HCT116 (cell line): ENCODE data around the gene XYLT1. TPM values are rescaled to one million over a fixed set of nuclear protein-coding genes. Genes with fewer than 3 reads are reported as not detected.

ENCODE experiments used
- ATAC-seq: fragments of 200-7000 bp; cut with Tn5 transposase; 2 replicates; pipeline ENCODE4 v1.9.1; 2020; ENCODE audit warnings: mild to moderate bottlenecking, moderate library complexity
- BruUV-seq: library from RNA; stranded (reverse); fragments of 400-500 nt; replicated peaks from 2 replicates; lab custom pipeline; 2021; lab: Mats Ljungman, UMichigan
- CTCF ChIA-PET: fragments of 300-600 bp; sonication (Branson Sonifier 250); formaldehyde crosslinking; loops from one replicate; lab custom pipeline; 2021; ENCODE audit warnings: antibody characterized with exemption; lab: Charles Lee
- POLR2A ChIA-PET: fragments of 300-600, 350-600 bp; sonication (Branson Sonifier 250); formaldehyde crosslinking; loops from one replicate; lab custom pipeline; 2021; ENCODE audit warnings: antibody characterized with exemption; lab: Charles Lee
- RAD21 ChIA-PET, 2 experiments: fragments of 300-600 bp; sonication (Branson Sonifier 250); formaldehyde crosslinking; loops; one replicate each; lab custom pipeline; 2023; ENCODE audit warnings: low total read pairs in 2 of 2; ENCODE audit not compliant: uncharacterized antibody in 2 of 2, unreplicated experiment in 2 of 2, low non-redundant PET in 1 of 2; lab: Charles Lee
- DNase-seq: peaks from one replicate; pipeline ENCODE4 v3.0.0-alpha.2; 2010; ENCODE audit warnings: low read depth, low spot score
- H2AFZ ChIP-seq: fragments of 200-600 bp; shearing (Covaris generic), sonication (generic); 2 replicates; pipeline ENCODE4 v1.6.1; 2017; ENCODE audit warnings: low read depth, mixed run types, mixed read lengths, antibody characterized with exemption, low read length; ENCODE audit not compliant: poor library complexity, severe bottlenecking
- H3K27ac ChIP-seq: 2 replicates; pipeline ENCODE4 v1.5.1; 2012; ENCODE audit warnings: low read depth, low read length
- H3K27me3 ChIP-seq: fragments of 200-600 bp; sonication (generic); 2 replicates; pipeline ENCODE4 v1.6.1; 2016; ENCODE audit warnings: mixed run types, low read length, mixed read lengths; ENCODE audit not compliant: insufficient read depth
- H3K36me3 ChIP-seq, 2 experiments: fragments of 200-500 bp in 1 of 2; fragments of 200-600 bp in 1 of 2; sonication (Bioruptor generic) in 1 of 2; sonication (generic) in 1 of 2; 2 replicates each; pipeline versions ENCODE4 v1.5.1 to v1.6.1; 2014 to 2016; ENCODE audit warnings: low read length in 2 of 2, inconsistent platforms in 1 of 2, mixed read lengths in 1 of 2, mixed run types in 1 of 2; ENCODE audit not compliant: insufficient read depth in 2 of 2, control insufficient read depth in 1 of 2
- H3K4me1 ChIP-seq, 2 experiments: fragments of 200-600 bp in 1 of 2; sonication (generic) in 1 of 2; 2 replicates each; pipeline versions ENCODE4 v1.5.1 to v1.6.1; 2012 to 2017; ENCODE audit warnings: low read length in 2 of 2, inconsistent platforms in 1 of 2, mild to moderate bottlenecking in 1 of 2, mixed read lengths in 1 of 2, mixed run types in 1 of 2, moderate library complexity in 1 of 2; ENCODE audit not compliant: insufficient read depth in 2 of 2, control insufficient read depth in 1 of 2
- H3K4me2 ChIP-seq: fragments of 200-600 bp; sonication (generic); 2 replicates; pipeline ENCODE4 v1.6.1; 2017; ENCODE audit warnings: mixed run types, low read length, mixed read lengths
- H3K4me3 ChIP-seq, 2 experiments: fragments of 200-600 bp in 1 of 2; sonication (generic) in 1 of 2; replicated peaks in 1 of 2; 2 replicates each; pipeline ENCODE4 v1.5.1; 2011 to 2016; ENCODE audit warnings: low read length in 2 of 2, control low read depth in 1 of 2, low read depth in 1 of 2, mild to moderate bottlenecking in 1 of 2, mixed read lengths in 1 of 2, mixed run types in 1 of 2
- H3K79me2 ChIP-seq: fragments of 200-600 bp; sonication (generic); 2 replicates; pipeline ENCODE4 v1.6.1; 2017; ENCODE audit warnings: mild to moderate bottlenecking, mixed run types, low read length, moderate library complexity, mixed read lengths; ENCODE audit not compliant: insufficient read depth
- H3K9ac ChIP-seq: fragments of 200-600 bp; sonication (generic); 2 replicates; pipeline ENCODE4 v1.6.1; 2016; ENCODE audit warnings: low read length, mixed read lengths
- H3K9me2 ChIP-seq: fragments of 200-600 bp; sonication (generic), shearing (Covaris generic); 2 replicates; pipeline ENCODE4 v1.6.1; 2017; ENCODE audit warnings: mixed run types, mild to moderate bottlenecking, moderate library complexity; ENCODE audit not compliant: insufficient read depth
- H3K9me3 ChIP-seq, 2 experiments: fragments of 200-500 bp in 1 of 2; fragments of 200-600 bp in 1 of 2; sonication (Bioruptor generic) in 1 of 2; sonication (generic) in 1 of 2; 2 replicates each; pipeline ENCODE4 v1.6.1; 2014 to 2017; ENCODE audit warnings: low read length in 2 of 2, mixed read lengths in 2 of 2, inconsistent platforms in 1 of 2, low read depth in 1 of 2, mild to moderate bottlenecking in 1 of 2, mixed run types in 1 of 2, moderate library complexity in 1 of 2; ENCODE audit not compliant: control insufficient read depth in 1 of 2, insufficient read depth in 1 of 2
- H4K20me1 ChIP-seq: fragments of 200-600 bp; sonication (generic), shearing (Covaris generic); 2 replicates; pipeline ENCODE4 v1.6.1; 2017; ENCODE audit warnings: mixed run types, mild to moderate bottlenecking, moderate library complexity; ENCODE audit not compliant: insufficient read depth
- ATF3 ChIP-seq: IDR thresholded peaks from 2 replicates; pipeline ENCODE4 v1.6.1; 2012
- CBX3 ChIP-seq: IDR thresholded peaks from 2 replicates; pipeline ENCODE4 v1.6.1; 2012; ENCODE audit warnings: low read depth
- CEBPB ChIP-seq: IDR thresholded peaks from 2 replicates; pipeline ENCODE4 v1.6.1; 2012; ENCODE audit warnings: low read depth
- ELF1 ChIP-seq: IDR thresholded peaks from 2 replicates; pipeline ENCODE4 v1.6.1; 2012; ENCODE audit warnings: low read depth, borderline replicate concordance
- EZH2 ChIP-seq: fragments of 200-600 bp; sonication (generic); IDR thresholded peaks from 2 replicates; pipeline ENCODE4 v1.6.1; 2017; ENCODE audit warnings: antibody characterized with exemption, mixed run types
- RAD21 ChIP-seq: IDR thresholded peaks from 2 replicates; pipeline ENCODE4 v1.6.1; 2012; ENCODE audit warnings: low read depth, mild to moderate bottlenecking
- SIN3A ChIP-seq: IDR thresholded peaks from 2 replicates; pipeline ENCODE4 v1.6.1; 2012; ENCODE audit warnings: low read depth
- YY1 ChIP-seq: IDR thresholded peaks from 2 replicates; pipeline ENCODE4 v1.6.1; 2011; ENCODE audit warnings: low read length, low read depth, moderate library complexity, mild to moderate bottlenecking; ENCODE audit not compliant: insufficient replicate concordance; ENCODE audit errors: extremely low read depth
- intact Hi-C: fragments of 100-400 bp; cut with micrococcal nuclease; formaldehyde crosslinking; loops from 2 replicates; pipeline ENCODE4 v1.10.0; 2022
- total RNA-seq: library from RNA; stranded (reverse); gene quantifications from one replicate; pipeline ENCODE4 v1.2.1, GENCODE V29; 2021; ENCODE audit not compliant: unreplicated experiment
- TF ChIP-seq, protein P1 (sequence below), 3 experiments: fragments of 200-600 bp in 1 of 3; sonication (generic) in 1 of 3; IDR thresholded peaks in 2 of 3; conservative IDR thresholded peaks in 1 of 3; 2 replicates each; pipeline ENCODE4 v1.5.1; 2012 to 2017; ENCODE audit warnings: low read depth in 2 of 3, low read length in 2 of 3, antibody characterized with exemption in 1 of 3, borderline replicate concordance in 1 of 3, control low read depth in 1 of 3, mild to moderate bottlenecking in 1 of 3, mixed read lengths in 1 of 3, mixed run types in 1 of 3, moderate library complexity in 1 of 3; ENCODE audit not compliant: insufficient read depth in 1 of 3
- TF ChIP-seq, protein P2 (sequence below): IDR thresholded peaks from 2 replicates; pipeline ENCODE4 v1.6.1; 2012; ENCODE audit warnings: low read depth

XYLT1 gene
- total RNA-seq, 1 experiment from 2014 or later = 4.5 TPM

- DNase-seq (no peak), ATAC-seq (no peak)
- Histone ChIP-seq H3K9ac (no peak overlapping the region), H3K9me3 (no peaks in the 10 kb centered on the region), H3K4me2 (no peak overlapping the region), H3K27me3 (peaks cover 2% of the 10 kb centered on the region; the same call in 1 of the 2 replicates), H4K20me1 (no peaks in the 10 kb centered on the region), H3K4me1 (no peaks in the 10 kb centered on the region), H3K79me2 (no peaks in the 10 kb centered on the region), H3K27ac (no peak overlapping the region), H3K4me3 (no peak overlapping the region), H2AFZ (no peak overlapping the region), H3K36me3 (no peaks in the 10 kb centered on the region), H3K9me2 (no peaks in the 10 kb centered on the region)
- TF ChIP-seq YY1 = no peak
- TF ChIP-seq, protein P1, sequence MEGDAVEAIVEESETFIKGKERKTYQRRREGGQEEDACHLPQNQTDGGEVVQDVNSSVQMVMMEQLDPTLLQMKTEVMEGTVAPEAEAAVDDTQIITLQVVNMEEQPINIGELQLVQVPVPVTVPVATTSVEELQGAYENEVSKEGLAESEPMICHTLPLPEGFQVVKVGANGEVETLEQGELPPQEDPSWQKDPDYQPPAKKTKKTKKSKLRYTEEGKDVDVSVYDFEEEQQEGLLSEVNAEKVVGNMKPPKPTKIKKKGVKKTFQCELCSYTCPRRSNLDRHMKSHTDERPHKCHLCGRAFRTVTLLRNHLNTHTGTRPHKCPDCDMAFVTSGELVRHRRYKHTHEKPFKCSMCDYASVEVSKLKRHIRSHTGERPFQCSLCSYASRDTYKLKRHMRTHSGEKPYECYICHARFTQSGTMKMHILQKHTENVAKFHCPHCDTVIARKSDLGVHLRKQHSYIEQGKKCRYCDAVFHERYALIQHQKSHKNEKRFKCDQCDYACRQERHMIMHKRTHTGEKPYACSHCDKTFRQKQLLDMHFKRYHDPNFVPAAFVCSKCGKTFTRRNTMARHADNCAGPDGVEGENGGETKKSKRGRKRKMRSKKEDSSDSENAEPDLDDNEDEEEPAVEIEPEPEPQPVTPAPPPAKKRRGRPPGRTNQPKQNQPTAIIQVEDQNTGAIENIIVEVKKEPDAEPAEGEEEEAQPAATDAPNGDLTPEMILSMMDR (IDR thresholded peaks at IDR 0.05 in 2 of 3, conservative IDR thresholded peaks at IDR 0.05 in 1 of 3; ENCODE audit: borderline replicate concordance in 1 of 3, insufficient read depth in 1 of 3, low read depth in 2 of 3, low read length in 2 of 3) = peak in 2 of 3 experiments; percentile 17 to 26; a peak in 2 of 6 replicates
- no peak for TF ChIP-seq ELF1
- 0 out of 2 replicates have a peak, but pooled peaks have one; percentile 9 for TF ChIP-seq RAD21
- BruUV-seq = no TSS peak
- CTCF ChIA-PET = no interaction called here
- POLR2A ChIA-PET = no interaction called here
- RAD21 ChIA-PET = no interaction called here
- intact Hi-C loops = no loop called here
Observed at GRCh38 chr16:17251496-17251895, 219.3 kb downstream of the XYLT1 start.

GRCh38 chr16:17246974-17247732 lies 223.6 kb downstream of the XYLT1 start:
- ChIA-PET POLR2A (no interaction called here), CTCF (no interaction called here), RAD21 (no interaction called here)
- ATAC-seq (no peak), DNase-seq (no peak)
- no peaks in the 10 kb centered on the region for H4K20me1 ChIP-seq
- no peak overlapping the region for H3K27ac ChIP-seq
- H3K9ac ChIP-seq = no peak overlapping the region
- H3K4me2 ChIP-seq = no peak overlapping the region
- H3K9me3 ChIP-seq = no peaks in the 10 kb centered on the region
- intact Hi-C loops = no loop called here
- peaks cover 19% of the 10 kb centered on the region for H3K27me3 ChIP-seq
- no peak overlapping the region for H3K4me3 ChIP-seq
- H3K36me3 ChIP-seq = no peaks in the 10 kb centered on the region
- H3K4me1 ChIP-seq = no peaks in the 10 kb centered on the region
- no peak overlapping the region for H2AFZ ChIP-seq
- BruUV-seq = no TSS peak
- H3K9me2 ChIP-seq = no peaks in the 10 kb centered on the region
- H3K79me2 ChIP-seq = no peaks in the 10 kb centered on the region
- no peak for TF ChIP-seq CEBPB
- no peak for TF ChIP-seq SIN3A
- no peak for TF ChIP-seq CBX3
- TF ChIP-seq EZH2 = no peak
- TF ChIP-seq, protein P2, sequence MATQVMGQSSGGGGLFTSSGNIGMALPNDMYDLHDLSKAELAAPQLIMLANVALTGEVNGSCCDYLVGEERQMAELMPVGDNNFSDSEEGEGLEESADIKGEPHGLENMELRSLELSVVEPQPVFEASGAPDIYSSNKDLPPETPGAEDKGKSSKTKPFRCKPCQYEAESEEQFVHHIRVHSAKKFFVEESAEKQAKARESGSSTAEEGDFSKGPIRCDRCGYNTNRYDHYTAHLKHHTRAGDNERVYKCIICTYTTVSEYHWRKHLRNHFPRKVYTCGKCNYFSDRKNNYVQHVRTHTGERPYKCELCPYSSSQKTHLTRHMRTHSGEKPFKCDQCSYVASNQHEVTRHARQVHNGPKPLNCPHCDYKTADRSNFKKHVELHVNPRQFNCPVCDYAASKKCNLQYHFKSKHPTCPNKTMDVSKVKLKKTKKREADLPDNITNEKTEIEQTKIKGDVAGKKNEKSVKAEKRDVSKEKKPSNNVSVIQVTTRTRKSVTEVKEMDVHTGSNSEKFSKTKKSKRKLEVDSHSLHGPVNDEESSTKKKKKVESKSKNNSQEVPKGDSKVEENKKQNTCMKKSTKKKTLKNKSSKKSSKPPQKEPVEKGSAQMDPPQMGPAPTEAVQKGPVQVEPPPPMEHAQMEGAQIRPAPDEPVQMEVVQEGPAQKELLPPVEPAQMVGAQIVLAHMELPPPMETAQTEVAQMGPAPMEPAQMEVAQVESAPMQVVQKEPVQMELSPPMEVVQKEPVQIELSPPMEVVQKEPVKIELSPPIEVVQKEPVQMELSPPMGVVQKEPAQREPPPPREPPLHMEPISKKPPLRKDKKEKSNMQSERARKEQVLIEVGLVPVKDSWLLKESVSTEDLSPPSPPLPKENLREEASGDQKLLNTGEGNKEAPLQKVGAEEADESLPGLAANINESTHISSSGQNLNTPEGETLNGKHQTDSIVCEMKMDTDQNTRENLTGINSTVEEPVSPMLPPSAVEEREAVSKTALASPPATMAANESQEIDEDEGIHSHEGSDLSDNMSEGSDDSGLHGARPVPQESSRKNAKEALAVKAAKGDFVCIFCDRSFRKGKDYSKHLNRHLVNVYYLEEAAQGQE = no peak
- no peak for TF ChIP-seq ATF3
- TF ChIP-seq ELF1 = no peak
